H7 (cell line): Measurements from ENCODE around the gene ANO1. TPM values are rescaled to one million over a fixed set of nuclear protein-coding genes. Genes with fewer than 3 reads are reported as not detected.

Experiments used
- DNase-seq: peaks from one replicate; pipeline ENCODE4 v3.0.0; 2012
- H3K27me3 ChIP-seq: 2 replicates; pipeline ENCODE4 v1.6.0; 2011; ENCODE audit warnings: mild to moderate bottlenecking, low read length; ENCODE audit not compliant: control insufficient read depth, insufficient read depth
- H3K36me3 ChIP-seq: replicated peaks from 2 replicates; pipeline ENCODE4 v1.5.1; 2011; ENCODE audit warnings: low read length; ENCODE audit not compliant: control insufficient read depth, insufficient read depth
- H3K4me3 ChIP-seq: 2 replicates; pipeline ENCODE4 v1.5.1; 2011; ENCODE audit warnings: low read depth, mild to moderate bottlenecking, control low read depth, low read length, moderate library complexity; ENCODE audit not compliant: insufficient read depth
- total RNA-seq: library from RNA; depleted of rRNA; stranded (reverse); fragments of >200 nt; shearing (Covaris generic); gene quantifications from 2 replicates; pipeline ENCODE4 v1.2.3, GENCODE V29; 2014

ANO1 gene
- total RNA-seq, 1 experiment from 2014 or later = 1.1 TPM

DNA sequence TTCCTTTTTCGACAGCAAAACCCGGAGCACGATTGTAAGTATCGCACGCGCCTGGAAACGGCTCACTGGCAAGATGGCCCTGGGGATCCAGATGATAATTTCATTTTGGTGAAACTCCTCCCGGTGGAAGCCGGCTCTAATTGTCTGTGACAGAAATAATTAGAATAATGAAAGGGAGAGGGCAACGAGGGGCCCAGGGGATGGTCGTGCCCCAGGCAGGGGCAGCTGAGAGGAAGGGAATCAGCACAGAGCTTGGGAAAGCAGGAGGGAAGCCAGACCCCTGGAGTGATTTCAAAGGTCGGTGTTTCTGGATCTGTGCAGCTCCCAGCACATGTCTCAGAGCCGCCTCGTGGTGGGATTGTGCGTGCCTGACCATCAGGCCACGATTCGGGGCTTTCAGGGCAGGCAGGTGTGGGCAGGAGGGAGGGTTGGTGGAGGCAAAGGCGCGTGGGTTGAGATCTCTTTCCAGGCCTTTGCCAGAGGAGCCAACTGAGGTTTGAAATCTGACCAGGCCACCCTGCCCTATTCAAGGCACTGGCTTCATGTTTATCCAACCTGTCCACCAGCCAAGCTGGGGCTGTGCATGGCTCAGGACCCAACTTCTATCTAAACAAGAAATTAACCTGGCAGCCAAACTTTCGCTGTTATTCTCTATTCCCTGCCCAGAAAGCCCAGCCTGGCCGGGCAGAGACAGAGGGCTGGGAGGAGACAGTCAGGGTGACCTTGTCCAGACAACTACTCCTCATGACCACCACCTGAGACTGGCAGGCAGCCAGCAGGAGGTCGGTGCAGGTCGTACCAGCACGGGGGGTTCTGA lies 27.8 kb downstream of the ANO1 start:
- no peaks in the 10 kb centered on the region for H3K36me3 ChIP-seq
- H3K27me3 ChIP-seq = no peaks in the 10 kb centered on the region
- H3K4me3 ChIP-seq = no peak overlapping the region
- peak; percentile 72 for DNase-seq

DNA sequence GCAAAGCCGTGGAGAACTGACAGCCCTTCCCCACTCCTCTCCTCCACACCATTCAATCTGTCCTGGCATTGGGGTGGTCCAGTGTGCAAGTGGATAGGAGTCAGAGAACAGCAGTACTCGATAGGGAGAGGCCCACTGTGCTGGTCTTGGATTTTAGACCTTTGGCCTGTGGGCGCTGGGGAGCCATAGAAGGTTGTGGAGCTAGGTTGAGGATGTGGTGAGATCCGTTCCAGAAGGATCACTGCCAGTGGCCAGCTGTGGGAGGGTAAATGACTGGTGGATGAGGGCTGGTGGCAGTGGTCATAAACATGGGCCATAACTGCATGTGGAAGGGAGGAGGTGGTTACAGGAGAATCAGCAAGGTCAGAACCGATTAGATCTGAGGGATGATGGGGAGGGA lies 28.6 kb downstream of the ANO1 start:
- H3K36me3 ChIP-seq = no peaks in the 10 kb centered on the region
- H3K27me3 ChIP-seq = no peaks in the 10 kb centered on the region
- no peak overlapping the region for H3K4me3 ChIP-seq
- no peak for DNase-seq

DNA sequence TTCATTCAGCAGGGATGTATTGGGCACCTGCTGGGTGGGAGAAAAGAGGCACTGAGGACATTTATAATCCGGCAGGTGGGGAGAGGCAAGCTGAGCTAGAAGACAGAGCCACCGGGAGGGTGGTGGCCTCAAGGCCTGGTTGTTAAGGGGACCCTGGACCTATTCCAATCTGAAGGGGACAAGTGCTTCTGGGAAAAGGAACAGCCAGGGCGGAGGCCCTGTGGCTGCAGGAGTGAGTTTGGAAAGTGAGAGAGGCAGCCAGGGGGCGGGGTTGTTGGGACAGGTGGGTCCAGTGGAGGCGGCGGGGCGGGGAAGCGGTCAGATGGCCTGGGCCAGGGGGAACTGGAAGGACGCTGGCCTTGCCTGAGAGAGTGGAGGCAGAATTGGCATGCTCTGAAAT lies 29.1 kb downstream of the ANO1 start:
- H3K27me3 ChIP-seq = no peaks in the 10 kb centered on the region
- no peak overlapping the region for H3K4me3 ChIP-seq
- no peaks in the 10 kb centered on the region for H3K36me3 ChIP-seq
- DNase-seq = no peak

GRCh38 chr11:70107756-70108155 lies 29.6 kb downstream of the ANO1 start:
- no peak for DNase-seq
- H3K4me3 ChIP-seq = no peak overlapping the region
- no peaks in the 10 kb centered on the region for H3K27me3 ChIP-seq
- no peaks in the 10 kb centered on the region for H3K36me3 ChIP-seq

DNA sequence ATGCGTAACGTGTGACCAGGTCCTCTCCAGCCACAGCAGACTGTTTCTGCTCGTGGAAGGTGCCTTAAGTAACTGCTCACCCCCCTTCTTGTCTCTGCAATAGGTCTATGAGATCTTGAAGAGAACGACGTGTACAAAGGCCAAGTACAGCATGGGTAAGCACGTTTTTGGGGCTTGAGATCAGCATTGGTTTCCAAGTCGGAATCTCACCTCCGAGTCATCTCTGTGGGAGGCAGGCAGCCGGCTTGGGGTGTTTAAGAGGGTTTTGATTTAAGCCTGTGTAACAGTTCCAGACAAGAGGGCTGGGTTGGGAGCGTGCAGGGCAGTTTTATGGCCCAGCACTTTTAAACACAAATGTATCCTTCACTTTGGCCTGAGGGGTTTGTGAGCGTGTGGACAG lies 30.1 kb downstream of the ANO1 start:
- DNase-seq = no peak
- Histone ChIP-seq H3K36me3 (no peaks in the 10 kb centered on the region), H3K27me3 (no peaks in the 10 kb centered on the region), H3K4me3 (no peak overlapping the region)

GRCh38 chr11:70109006-70109405 lies 30.9 kb downstream of the ANO1 start:
- no peak for DNase-seq
- Histone ChIP-seq H3K27me3 (no peaks in the 10 kb centered on the region), H3K4me3 (no peak overlapping the region), H3K36me3 (no peaks in the 10 kb centered on the region)

DNA sequence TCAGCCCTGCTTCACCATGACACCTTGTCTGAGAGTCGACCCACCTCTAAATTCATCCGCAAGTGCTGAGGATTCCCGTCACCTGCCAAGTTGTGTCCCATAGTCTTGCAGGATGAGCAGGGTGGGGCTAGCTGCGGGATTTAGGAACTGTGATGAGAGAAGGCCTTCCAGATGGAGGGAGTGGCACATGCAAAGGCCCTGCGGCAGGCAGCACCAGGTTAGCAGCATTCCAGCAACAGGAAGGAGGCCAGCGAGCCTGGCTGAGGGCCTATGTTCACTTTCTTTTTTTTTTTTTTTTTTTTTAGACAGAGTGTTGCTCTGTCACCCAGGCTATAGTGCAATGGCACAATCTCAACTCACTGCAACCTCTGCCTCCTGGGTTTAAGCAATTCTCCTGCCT lies 31.8 kb downstream of the ANO1 start:
- DNase-seq = no peak
- H3K36me3 ChIP-seq = no peaks in the 10 kb centered on the region
- H3K27me3 ChIP-seq = no peaks in the 10 kb centered on the region
- no peak overlapping the region for H3K4me3 ChIP-seq

DNA sequence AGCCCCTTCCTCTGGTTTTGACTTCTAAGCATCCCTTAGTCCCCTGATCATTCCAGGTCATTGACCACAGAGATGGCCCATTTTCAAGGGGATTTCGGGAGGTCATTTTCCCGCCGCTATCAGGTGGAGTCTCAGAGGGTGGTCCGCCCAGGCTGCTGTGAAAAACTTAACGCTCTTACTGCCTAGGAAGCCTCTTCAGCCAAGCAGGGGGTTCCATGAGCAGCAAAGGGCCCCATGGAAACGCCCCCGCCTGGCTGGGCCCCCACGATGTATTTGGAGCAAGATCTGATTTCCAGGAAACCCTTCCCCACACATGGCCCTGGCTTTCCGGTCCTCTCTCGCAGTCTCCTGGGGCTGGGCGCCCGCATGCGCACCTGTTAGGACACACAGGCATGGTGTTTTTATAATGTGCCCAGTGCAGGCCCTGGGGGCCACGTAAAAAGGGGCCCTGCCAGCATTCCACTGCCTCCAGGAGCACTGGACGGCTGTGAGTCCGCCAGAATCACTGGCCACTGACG lies 32.5 kb downstream of the ANO1 start:
- no peaks in the 10 kb centered on the region for H3K36me3 ChIP-seq
- DNase-seq = no peak
- H3K27me3 ChIP-seq = no peaks in the 10 kb centered on the region
- no peak overlapping the region for H3K4me3 ChIP-seq

DNA sequence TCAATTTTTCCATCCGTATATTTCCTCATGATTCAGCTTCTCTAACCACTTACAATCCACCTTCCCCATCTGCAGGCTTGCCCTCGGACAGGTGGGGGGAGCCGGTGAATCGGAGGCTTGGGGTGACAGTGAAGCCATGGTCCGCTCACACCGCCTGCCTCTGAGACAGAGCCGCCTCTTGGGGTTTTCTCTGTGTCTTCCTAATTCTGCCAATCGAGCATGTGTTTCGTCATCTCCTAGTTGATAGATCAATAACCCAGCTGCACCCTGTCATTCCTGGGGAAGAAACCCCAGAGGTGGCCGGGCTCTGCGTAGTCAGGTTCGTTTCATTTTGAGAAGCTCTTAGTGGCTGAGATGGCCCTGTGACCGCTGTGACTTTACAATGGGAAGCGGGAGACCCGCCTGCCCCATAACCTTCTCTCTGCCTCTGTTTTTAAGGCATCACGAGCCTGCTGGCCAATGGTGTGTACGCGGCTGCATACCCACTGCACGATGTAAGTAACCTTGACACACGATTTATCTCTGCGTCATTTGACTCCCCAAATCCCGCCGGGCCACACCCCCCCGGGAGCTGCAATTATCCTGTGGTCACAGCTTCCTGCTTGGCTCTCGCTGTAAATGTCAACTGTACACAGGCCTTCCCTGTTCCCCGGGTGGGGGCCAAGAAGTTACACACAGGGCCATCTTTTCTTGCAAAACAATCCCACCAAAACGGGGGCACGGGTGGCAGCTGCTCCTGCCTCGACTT lies 33.3 kb downstream of the ANO1 start:
- Histone ChIP-seq H3K4me3 (no peak overlapping the region), H3K27me3 (no peaks in the 10 kb centered on the region), H3K36me3 (no peaks in the 10 kb centered on the region)
- no peak for DNase-seq

DNA sequence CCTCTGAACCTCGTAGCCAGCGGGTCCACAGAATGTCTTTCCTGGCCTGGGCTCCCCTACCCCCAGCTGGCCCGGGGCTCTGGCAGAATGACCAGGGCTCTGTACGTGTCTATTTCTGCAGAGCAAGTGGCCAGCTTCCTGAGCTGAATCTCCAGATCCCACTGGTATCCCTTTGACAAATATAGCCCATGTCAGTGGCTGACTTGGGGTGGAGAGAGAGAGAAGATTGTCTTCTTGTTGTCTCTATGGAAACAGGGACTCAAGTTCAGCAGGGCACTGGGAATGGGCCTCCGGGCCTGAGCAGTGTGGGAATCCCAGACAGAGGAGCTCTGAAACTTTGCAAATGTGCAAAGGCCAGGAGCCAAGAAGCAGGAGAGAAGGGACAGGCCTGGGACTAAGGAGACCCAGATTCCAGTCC lies 33.9 kb downstream of the ANO1 start:
- H3K36me3 ChIP-seq = no peaks in the 10 kb centered on the region
- H3K4me3 ChIP-seq = no peak overlapping the region
- no peak for DNase-seq

GRCh38 chr11:70113801-70114200 lies 35.7 kb downstream of the ANO1 start:
- DNase-seq = no peak
- no peak overlapping the region for H3K4me3 ChIP-seq
- H3K36me3 ChIP-seq = no peaks in the 10 kb centered on the region
- no peaks in the 10 kb centered on the region for H3K27me3 ChIP-seq

More for the DNA sequence above, 33.9 kb downstream of the ANO1 start:
- H3K27me3 ChIP-seq = no peaks in the 10 kb centered on the region

- no peak for DNase-seq
- no peaks in the 10 kb centered on the region for H3K36me3 ChIP-seq
- H3K27me3 ChIP-seq = no peaks in the 10 kb centered on the region
- no peak overlapping the region for H3K4me3 ChIP-seq
Observed at GRCh38 chr11:70115778-70116177, 37.7 kb downstream of the ANO1 start.

GRCh38 chr11:70116386-70117065 lies 38.4 kb downstream of the ANO1 start:
- no peak overlapping the region for H3K4me3 ChIP-seq
- H3K36me3 ChIP-seq = no peaks in the 10 kb centered on the region
- DNase-seq = no peak
- no peaks in the 10 kb centered on the region for H3K27me3 ChIP-seq

- Histone ChIP-seq H3K36me3 (no peaks in the 10 kb centered on the region), H3K4me3 (no peak overlapping the region), H3K27me3 (no peaks in the 10 kb centered on the region)
- no peak for DNase-seq
Observed at GRCh38 chr11:70117567-70118145, 39.5 kb downstream of the ANO1 start.
